Naive B cell (primary cell): Measurements from ENCODE around the gene LHFPL5. TPM values are rescaled to one million over a fixed set of nuclear protein-coding genes. Genes with fewer than 3 reads are reported as not detected.

Experiments
- ATAC-seq, 2 donors: fragments of 150-1000 bp; cut with Tn5 transposase; 2 replicates each; pipeline ENCODE4 v1.10.0; 2021; ENCODE audit warnings: low read depth in 2 of 2, mild to moderate bottlenecking in 2 of 2, moderate library complexity in 2 of 2
- DNase-seq: peaks from one replicate; pipeline ENCODE4 v3.0.0; 2022
- H3K27ac Mint-ChIP-seq, 6 donors: one replicate each; pipeline ENCODE4 v1.8.0; 2020 to 2022; ENCODE audit warnings: mild to moderate bottlenecking in 6 of 6, mixed read lengths in 6 of 6, moderate library complexity in 5 of 6, inconsistent platforms in 2 of 6
- H3K27me3 Mint-ChIP-seq, 3 donors: one replicate each; pipeline ENCODE4 v1.8.0; 2021 to 2022; ENCODE audit warnings: mixed read lengths in 3 of 3, mild to moderate bottlenecking in 1 of 3
- H3K36me3 Mint-ChIP-seq, 2 donors: one replicate each; pipeline ENCODE4 v1.8.0; 2020 to 2022; ENCODE audit warnings: mixed read lengths in 2 of 2, inconsistent platforms in 1 of 2, mild to moderate bottlenecking in 1 of 2
- H3K4me1 Mint-ChIP-seq, 3 donors: one replicate each; pipeline ENCODE4 v1.8.0; 2020 to 2022; ENCODE audit warnings: mixed read lengths in 3 of 3, inconsistent platforms in 1 of 3, mild to moderate bottlenecking in 1 of 3, moderate library complexity in 1 of 3
- H3K4me3 Mint-ChIP-seq, 8 donors: one replicate each; pipeline ENCODE4 v1.8.0; 2020 to 2022; ENCODE audit warnings: mild to moderate bottlenecking in 8 of 8, mixed read lengths in 8 of 8, moderate library complexity in 8 of 8, inconsistent platforms in 2 of 8
- H3K9me3 Mint-ChIP-seq, 7 donors: one replicate each; pipeline ENCODE4 v1.8.0; 2020 to 2022; ENCODE audit warnings: mixed read lengths in 7 of 7, mild to moderate bottlenecking in 5 of 7, inconsistent platforms in 2 of 7, moderate library complexity in 1 of 7
- polyA plus RNA-seq, 6 donors: library from polyadenylated mRNA; unstranded; fragments of 300-500 nt; fragmentation: Illumina TruSeq; gene quantifications; one replicate each; pipeline ENCODE4 v1.2.3, GENCODE V29; 2021; ENCODE audit warnings: low read depth in 6 of 6

LHFPL5 gene
- polyA plus RNA-seq, 6 donors from 2014 or later = not detected

DNA sequence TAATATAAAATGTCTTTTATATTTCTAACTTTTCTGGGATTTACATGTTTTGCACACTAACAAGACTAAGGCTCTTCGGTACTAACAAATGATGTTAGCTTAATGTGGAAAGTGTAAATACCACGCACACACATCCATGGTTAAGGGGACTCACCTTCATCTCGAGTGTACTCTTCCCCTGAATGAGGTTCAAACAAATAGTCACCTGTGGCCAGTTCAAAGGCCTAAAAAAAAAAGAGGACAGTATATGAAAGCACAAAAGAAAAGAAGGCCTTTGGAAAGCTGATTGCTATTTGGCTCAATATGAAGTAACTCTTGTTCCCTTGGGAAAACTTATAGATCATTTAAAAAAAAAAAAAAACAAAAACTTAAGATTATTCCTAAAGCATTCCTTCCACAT is 37.2 kb downstream of the LHFPL5 start:
- DNase-seq (no peak), ATAC-seq (no peak)
- Mint-ChIP-seq H3K27ac (no peak overlapping the region), H3K9me3 (no peaks in the 10 kb centered on the region), H3K36me3 (peaks cover 17 to 18% of the 10 kb centered on the region in 2 donors), H3K4me3 (no peak overlapping the region), H3K27me3 (no peaks in the 10 kb centered on the region), H3K4me1 (peaks cover 0 to 4% (median 0%) of the 10 kb centered on the region in 3 donors)

- Mint-ChIP-seq H3K4me1 (no peaks in the 10 kb centered on the region), H3K9me3 (peaks cover 0 to 7% (median 4%) of the 10 kb centered on the region in 7 donors), H3K4me3 (no peak overlapping the region), H3K27me3 (no peaks in the 10 kb centered on the region), H3K27ac (no peak overlapping the region), H3K36me3 (peaks cover 18% of the 10 kb centered on the region in 2 donors)
- ATAC-seq (no peak), DNase-seq (no peak)
These were observed 39.1 kb downstream of the LHFPL5 start for GRCh38 chr6:35844290-35844689.

DNA sequence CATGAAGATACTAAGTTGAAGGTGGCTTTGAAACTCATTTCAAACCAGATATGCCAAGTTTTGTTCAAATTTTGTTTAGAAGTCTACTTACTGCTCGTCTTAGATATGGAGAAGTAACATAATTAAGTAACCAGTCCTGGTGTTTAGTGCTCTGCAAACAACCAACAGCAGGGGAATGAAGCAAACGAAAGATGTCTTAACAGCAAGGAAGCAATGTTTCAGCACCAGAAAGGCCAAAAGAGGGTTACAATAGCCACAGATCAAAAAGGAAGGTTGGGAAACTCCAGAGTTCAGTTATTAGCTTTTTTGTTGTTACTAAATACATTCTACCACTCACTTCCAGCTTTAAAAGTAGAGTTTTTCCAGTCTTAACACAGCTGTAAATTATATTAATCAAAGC is 45.1 kb downstream of the LHFPL5 start:
- H3K27me3 Mint-ChIP-seq = no peaks in the 10 kb centered on the region
- H3K36me3 Mint-ChIP-seq = peaks cover 15 to 20% of the 10 kb centered on the region in 2 donors
- H3K27ac Mint-ChIP-seq = no peak overlapping the region
- H3K4me3 Mint-ChIP-seq = no peak overlapping the region
- H3K9me3 Mint-ChIP-seq = peaks cover 0 to 7% (median 4%) of the 10 kb centered on the region in 7 donors
- no peaks in the 10 kb centered on the region for H3K4me1 Mint-ChIP-seq
- no peak for DNase-seq
- ATAC-seq = no peak

GRCh38 chr6:35852994-35853393 is 47.8 kb downstream of the LHFPL5 start:
- H3K27me3 Mint-ChIP-seq = no peaks in the 10 kb centered on the region
- no peaks in the 10 kb centered on the region for H3K4me1 Mint-ChIP-seq
- ATAC-seq (no peak), DNase-seq (no peak)
- H3K36me3 Mint-ChIP-seq = peaks cover 15 to 31% of the 10 kb centered on the region in 2 donors
- peaks cover 0 to 7% (median 4%) of the 10 kb centered on the region in 7 donors for H3K9me3 Mint-ChIP-seq
- H3K4me3 Mint-ChIP-seq = no peak overlapping the region
- H3K27ac Mint-ChIP-seq = no peak overlapping the region

- Mint-ChIP-seq H3K4me1 (no peaks in the 10 kb centered on the region), H3K4me3 (no peak overlapping the region), H3K27ac (no peak overlapping the region), H3K36me3 (peaks cover 11 to 46% of the 10 kb centered on the region in 2 donors), H3K27me3 (no peaks in the 10 kb centered on the region), H3K9me3 (no peaks in the 10 kb centered on the region)
- ATAC-seq (no peak), DNase-seq (no peak)
These were observed 51.1 kb downstream of the LHFPL5 start for GRCh38 chr6:35856250-35856649.

DNA sequence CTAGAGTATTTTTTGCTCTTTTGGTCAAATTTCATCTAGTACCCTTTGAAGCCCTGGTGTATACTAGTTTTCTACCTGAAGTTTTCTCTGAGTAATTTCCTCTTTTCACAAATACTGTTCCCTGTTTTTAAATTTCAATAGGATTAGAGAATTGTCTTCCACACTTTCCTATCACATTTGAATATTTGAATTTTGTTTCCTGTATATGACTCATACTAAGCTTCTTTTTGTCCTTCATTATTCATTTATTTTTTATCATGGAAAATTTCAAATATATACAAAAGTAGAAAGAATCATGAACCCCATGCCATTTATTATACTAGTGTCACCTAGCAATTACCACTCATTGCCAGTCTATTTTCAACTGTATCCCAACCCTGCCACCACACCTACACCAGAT is 52.7 kb downstream of the LHFPL5 start:
- H3K9me3 Mint-ChIP-seq = no peaks in the 10 kb centered on the region
- H3K27ac Mint-ChIP-seq = no peak overlapping the region
- H3K4me1 Mint-ChIP-seq = no peaks in the 10 kb centered on the region
- DNase-seq = no peak
- peaks cover 20 to 39% of the 10 kb centered on the region in 2 donors for H3K36me3 Mint-ChIP-seq
- H3K27me3 Mint-ChIP-seq = no peaks in the 10 kb centered on the region
- H3K4me3 Mint-ChIP-seq = no peak overlapping the region
- ATAC-seq = no peak

DNA sequence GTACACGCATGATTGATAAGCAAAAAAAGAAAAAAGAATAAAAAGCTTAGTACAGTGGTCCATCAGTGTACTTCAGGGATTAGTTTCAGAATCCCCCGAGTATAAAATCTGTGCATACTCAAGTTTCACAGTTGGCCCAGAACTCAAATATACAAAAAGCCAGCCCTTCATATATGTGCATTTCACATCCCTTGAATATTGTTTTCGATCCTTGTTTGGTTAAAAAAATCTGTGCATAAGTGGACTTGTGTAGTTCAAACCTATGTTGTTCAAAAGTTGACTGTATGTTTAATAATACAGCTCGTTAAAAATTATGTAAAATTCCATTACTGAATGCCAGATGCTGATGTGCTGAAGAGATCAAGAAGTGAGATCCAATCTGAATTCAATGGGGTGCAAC is 54.2 kb downstream of the LHFPL5 start:
- no peak overlapping the region for H3K4me3 Mint-ChIP-seq
- H3K27ac Mint-ChIP-seq = no peak overlapping the region
- no peak for ATAC-seq
- no peaks in the 10 kb centered on the region for H3K9me3 Mint-ChIP-seq
- H3K4me1 Mint-ChIP-seq = no peaks in the 10 kb centered on the region
- H3K27me3 Mint-ChIP-seq = no peaks in the 10 kb centered on the region
- DNase-seq = no peak
- peaks cover 20 to 45% of the 10 kb centered on the region in 2 donors for H3K36me3 Mint-ChIP-seq

Other genes with a start within 250 kb of the LHFPL5 start
- gene FKBP5, start 116.4 kb upstream of the LHFPL5 start, polyA plus RNA-seq = 10 to 100 TPM in 3 of 6 donors, 1 to 10 TPM in 3; 6.7 to 80.8 (median 15.1) TPM
- gene ARMC12, start 68.3 kb upstream of the LHFPL5 start, polyA plus RNA-seq = 1 to 10 TPM in 1 of 6 donors, under 1 TPM in 3, not detected in 2; 0.30 to 2.2 (median 0.77) TPM
- not detected for gene CLPSL2, start 28.8 kb upstream of the LHFPL5 start, polyA plus RNA-seq
- not detected for gene CLPSL1, start 24.3 kb upstream of the LHFPL5 start, polyA plus RNA-seq
- not detected for gene CLPS, start 8.0 kb upstream of the LHFPL5 start, polyA plus RNA-seq
- gene SRPK1, start 115.7 kb downstream of the LHFPL5 start, polyA plus RNA-seq = 10 to 100 TPM; 25.4 to 43.8 (median 37.3) TPM
- gene SLC26A8, start 219.3 kb downstream of the LHFPL5 start, polyA plus RNA-seq = not detected
- 10 to 100 TPM; 21.5 to 56.5 (median 46.4) TPM for gene MAPK14, start 222.5 kb downstream of the LHFPL5 start, polyA plus RNA-seq